ENCODE results near the gene TSPO. TPM values are rescaled to one million over a fixed set of nuclear protein-coding genes. Genes with fewer than 3 reads are reported as not detected.

TSPO gene
- polyA plus RNA-seq, 1 experiment = 313 TPM

DNA sequence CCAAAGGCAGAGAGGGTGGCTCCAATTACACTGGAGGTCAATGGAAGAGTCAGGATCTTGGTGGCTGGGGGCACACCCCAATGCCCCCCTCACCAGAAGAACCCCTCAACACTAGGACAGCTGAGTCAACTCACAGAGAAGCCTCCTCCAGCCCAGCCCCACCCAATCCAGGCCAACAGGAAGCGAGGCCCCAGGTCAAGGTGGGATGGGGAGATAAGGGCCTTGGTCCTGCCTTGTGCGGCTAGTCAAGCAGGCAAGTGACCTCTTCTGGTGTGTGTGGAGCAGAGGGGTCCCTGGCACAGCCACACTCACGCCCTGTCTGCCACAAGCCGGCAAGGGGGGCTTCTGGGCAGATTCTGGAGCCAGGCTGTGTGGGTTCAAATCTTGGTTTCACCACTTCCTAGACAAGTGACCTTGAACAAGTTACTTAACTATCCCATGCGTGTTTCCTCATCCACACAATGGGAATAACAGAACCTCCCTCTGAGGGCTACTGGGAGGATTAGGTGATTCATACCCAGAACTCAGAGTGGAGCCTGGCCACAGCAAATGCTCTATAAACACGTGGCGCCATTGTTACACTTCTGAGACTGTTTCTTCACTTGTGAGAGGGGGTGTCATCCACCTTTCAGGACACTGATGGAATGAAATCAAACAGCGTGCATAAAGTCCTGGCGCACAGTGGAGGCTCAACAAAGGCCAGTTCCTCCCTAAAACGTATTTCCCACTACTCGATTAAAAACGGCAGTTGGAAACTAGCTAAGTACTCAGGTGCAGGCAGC lies 32.3 kb downstream of the TSPO start:
- no peak overlapping the region for H3K4me3 ChIP-seq (ENCODE audit: low read depth, low read length)
- DNase-seq (ENCODE audit: low read depth) = no peak
- ChIA-PET POLR2A (no interaction called here), CTCF (no interaction called here)
- H3K27me3 ChIP-seq (ENCODE audit: control insufficient read depth, insufficient read depth, low read length) = no peaks in the 10 kb centered on the region
- H3K36me3 ChIP-seq (ENCODE audit: control insufficient read depth, insufficient read depth, low read length) = peaks cover 15% of the 10 kb centered on the region
- TF ChIP-seq, protein P1, sequence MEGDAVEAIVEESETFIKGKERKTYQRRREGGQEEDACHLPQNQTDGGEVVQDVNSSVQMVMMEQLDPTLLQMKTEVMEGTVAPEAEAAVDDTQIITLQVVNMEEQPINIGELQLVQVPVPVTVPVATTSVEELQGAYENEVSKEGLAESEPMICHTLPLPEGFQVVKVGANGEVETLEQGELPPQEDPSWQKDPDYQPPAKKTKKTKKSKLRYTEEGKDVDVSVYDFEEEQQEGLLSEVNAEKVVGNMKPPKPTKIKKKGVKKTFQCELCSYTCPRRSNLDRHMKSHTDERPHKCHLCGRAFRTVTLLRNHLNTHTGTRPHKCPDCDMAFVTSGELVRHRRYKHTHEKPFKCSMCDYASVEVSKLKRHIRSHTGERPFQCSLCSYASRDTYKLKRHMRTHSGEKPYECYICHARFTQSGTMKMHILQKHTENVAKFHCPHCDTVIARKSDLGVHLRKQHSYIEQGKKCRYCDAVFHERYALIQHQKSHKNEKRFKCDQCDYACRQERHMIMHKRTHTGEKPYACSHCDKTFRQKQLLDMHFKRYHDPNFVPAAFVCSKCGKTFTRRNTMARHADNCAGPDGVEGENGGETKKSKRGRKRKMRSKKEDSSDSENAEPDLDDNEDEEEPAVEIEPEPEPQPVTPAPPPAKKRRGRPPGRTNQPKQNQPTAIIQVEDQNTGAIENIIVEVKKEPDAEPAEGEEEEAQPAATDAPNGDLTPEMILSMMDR (IDR thresholded peaks at IDR 0.05; ENCODE audit: insufficient read depth, low read depth, low read length) = no peak

GRCh38 chr22:43185860-43186261 lies 34.5 kb downstream of the TSPO start:
- TF ChIP-seq, protein P1 (IDR thresholded peaks at IDR 0.05; ENCODE audit: insufficient read depth, low read depth, low read length) = no peak
- ChIA-PET POLR2A (no interaction called here), CTCF (no interaction called here)
- H3K36me3 ChIP-seq (ENCODE audit: control insufficient read depth, insufficient read depth, low read length) = peaks cover 5% of the 10 kb centered on the region; the same call in 1 of the 2 replicates
- no peaks in the 10 kb centered on the region for H3K27me3 ChIP-seq (ENCODE audit: control insufficient read depth, insufficient read depth, low read length)
- H3K4me3 ChIP-seq (ENCODE audit: low read depth, low read length) = peak overlapping the region; percentile 66
- DNase-seq (ENCODE audit: low read depth) = no peak

GRCh38 chr22:43186272-43187170 lies 35.2 kb downstream of the TSPO start, which contains the start of gene TTLL12:
Gene TTLL12, minus strand, starts transcription at chr22:43187134. Its CDS starts 65 bp downstream, at chr22:43187069.
- H3K27me3 ChIP-seq (ENCODE audit: control insufficient read depth, insufficient read depth, low read length) = peaks cover 2% of the 10 kb centered on the region
- ChIA-PET CTCF (interaction anchor here (0.7 to 1.3 kb wide), 5 partner anchors 11 to 191 kb away, joined by 3 to 5 read pairs (median 4); no protein-coding TSS in a partner anchor), POLR2A (interaction anchor here (0.6 to 0.7 kb wide), 4 partner anchors 11 to 801 kb away, joined by 3 to 4 read pairs (median 4); no protein-coding TSS in a partner anchor)
- TF ChIP-seq, protein P1 (IDR thresholded peaks at IDR 0.05; ENCODE audit: insufficient read depth, low read depth, low read length) = no peak
- no peak for DNase-seq (ENCODE audit: low read depth)
- H3K36me3 ChIP-seq (ENCODE audit: control insufficient read depth, insufficient read depth, low read length) = peaks cover 4% of the 10 kb centered on the region; the same call in 1 of the 2 replicates
- H3K4me3 ChIP-seq (ENCODE audit: low read depth, low read length) = peak within 1 kb of the TSS; percentile 66

- ChIA-PET CTCF (interaction anchor here (0.7 to 1.7 kb wide), 9 partner anchors 10 to 195 kb away, joined by 3 to 7 read pairs (median 4); no protein-coding TSS in a partner anchor), POLR2A (interaction anchor here (0.6 to 0.7 kb wide), 4 partner anchors 10 to 802 kb away, joined by 3 to 4 read pairs (median 4); no protein-coding TSS in a partner anchor)
- DNase-seq (ENCODE audit: low read depth) = peak; percentile 66
- peaks cover 2% of the 10 kb centered on the region; the same call in 1 of the 2 replicates for H3K36me3 ChIP-seq (ENCODE audit: control insufficient read depth, insufficient read depth, low read length)
- TF ChIP-seq, protein P1 (IDR thresholded peaks at IDR 0.05; ENCODE audit: insufficient read depth, low read depth, low read length) = peak; percentile 43
- H3K4me3 ChIP-seq (ENCODE audit: low read depth, low read length) = peak overlapping the region; percentile 47
- H3K27me3 ChIP-seq (ENCODE audit: control insufficient read depth, insufficient read depth, low read length) = peaks cover 2% of the 10 kb centered on the region
Observed at GRCh38 chr22:43187171-43188099, 36.1 kb downstream of the TSPO start.

All from BJ (cell line).